ENCODE measurements around the gene FBXL17. TPM values are rescaled to one million over a fixed set of nuclear protein-coding genes. Genes with fewer than 3 reads are reported as not detected.

The FBXL17 gene
- total and polyA plus RNA-seq, 2 experiments from 2014 or later: 1.8 to 13.1 TPM

DNA sequence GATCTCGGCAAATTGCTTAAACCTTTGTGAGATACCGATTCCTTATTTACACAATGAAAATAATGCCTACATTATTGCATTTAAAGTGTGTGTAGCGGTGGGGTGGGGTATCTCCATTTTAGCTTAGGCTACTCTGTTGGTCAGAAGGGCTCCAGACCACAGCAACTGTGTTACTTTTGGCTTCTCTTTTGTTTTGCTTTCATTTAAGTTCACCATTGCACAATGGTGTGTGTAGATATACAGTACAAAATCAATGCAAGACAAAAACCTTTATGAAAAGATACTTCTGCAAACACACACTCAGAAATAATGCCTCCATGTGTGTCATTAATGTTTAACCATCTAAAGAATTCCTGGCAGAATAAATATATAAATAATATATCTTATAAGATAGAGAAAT, 279.4 kb downstream of the FBXL17 start:
- Histone ChIP-seq H3F3A (ENCODE audit: insufficient read depth) (no peaks in the 10 kb centered on the region), H3K27me3 (replicated peaks; ENCODE audit: insufficient read depth) (no peaks in the 10 kb centered on the region), H3K9me3 (ENCODE audit: low read depth) (no peaks in the 10 kb centered on the region), H3K9me2 (ENCODE audit: insufficient read depth) (no peaks in the 10 kb centered on the region), H4K20me1 (ENCODE audit: insufficient read depth) (no peaks in the 10 kb centered on the region), H3K27ac (no peak overlapping the region), H3K79me2 (ENCODE audit: insufficient read depth) (no peaks in the 10 kb centered on the region), H2AFZ (no peak overlapping the region), H3K36me3 (ENCODE audit: low read depth) (no peaks in the 10 kb centered on the region), H3K4me3 (no peak overlapping the region), H3K9ac (no peak overlapping the region), H3K4me2 (ENCODE audit: unreplicated experiment) (no peak overlapping the region), H3K4me1 (ENCODE audit: insufficient read depth) (no peaks in the 10 kb centered on the region)
- TF ChIP-seq EZH2phosphoT487 (IDR thresholded peaks at IDR 0.05; ENCODE audit: insufficient read depth, low read depth) (no peak), EZH2 (IDR thresholded peaks at IDR 0.05; ENCODE audit: insufficient read depth, poor library complexity, severe bottlenecking) (no peak)
- in situ Hi-C loops (cut with MboI): no loop called here
- 99 to 100% methylated on average over 3 of the region's 3 CpGs for WGBS, 2 experiments (ENCODE audit: low coverage in 1 of 2, low lambda C conversion rate in 2 of 2, missing lambda C conversion rate in 2 of 2)
- DNase-seq: no peak

DNA sequence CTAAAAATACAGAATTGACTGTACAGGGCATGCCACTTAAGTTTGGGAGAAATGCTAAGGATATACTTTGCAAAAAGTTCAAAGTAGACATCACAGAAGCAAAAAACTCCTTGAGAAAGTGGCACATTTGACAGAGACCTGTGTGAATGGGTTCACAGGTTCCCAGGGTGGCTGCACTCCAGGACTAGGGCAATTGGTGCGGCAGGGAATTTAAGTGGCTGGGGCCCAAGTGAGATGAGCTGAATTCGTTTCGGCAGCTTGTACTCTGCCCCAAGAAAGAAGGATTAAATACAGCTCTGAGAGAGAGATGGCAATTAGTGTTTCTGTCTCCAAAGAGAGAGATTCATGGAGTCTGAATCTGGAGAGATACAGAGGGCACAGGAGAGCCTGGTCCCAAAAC, 280.1 kb downstream of the FBXL17 start:
- Histone ChIP-seq H3K9ac (no peak overlapping the region), H3K9me3 (ENCODE audit: low read depth) (no peaks in the 10 kb centered on the region), H3K27me3 (replicated peaks; ENCODE audit: insufficient read depth) (no peaks in the 10 kb centered on the region), H2AFZ (no peak overlapping the region), H3K4me3 (no peak overlapping the region), H3K9me2 (ENCODE audit: insufficient read depth) (no peaks in the 10 kb centered on the region), H3K27ac (no peak overlapping the region), H3K4me2 (ENCODE audit: unreplicated experiment) (no peak overlapping the region), H3K4me1 (ENCODE audit: insufficient read depth) (no peaks in the 10 kb centered on the region), H3F3A (ENCODE audit: insufficient read depth) (no peaks in the 10 kb centered on the region), H4K20me1 (ENCODE audit: insufficient read depth) (no peaks in the 10 kb centered on the region), H3K79me2 (ENCODE audit: insufficient read depth) (no peaks in the 10 kb centered on the region), H3K36me3 (ENCODE audit: low read depth) (no peaks in the 10 kb centered on the region)
- in situ Hi-C loops (cut with MboI): no loop called here
- WGBS, 2 experiments (ENCODE audit: low coverage in 1 of 2, low lambda C conversion rate in 2 of 2, missing lambda C conversion rate in 2 of 2): 65 to 75% methylated on average over 3 of the region's 3 CpGs
- TF ChIP-seq EZH2phosphoT487 (IDR thresholded peaks at IDR 0.05; ENCODE audit: insufficient read depth, low read depth): no peak
- TF ChIP-seq EZH2 (IDR thresholded peaks at IDR 0.05; ENCODE audit: insufficient read depth, poor library complexity, severe bottlenecking): no peak
- DNase-seq: no peak

- H3K4me3 ChIP-seq: no peak overlapping the region
- no peaks in the 10 kb centered on the region for H3K79me2 ChIP-seq (ENCODE audit: insufficient read depth)
- H3K9ac ChIP-seq: no peak overlapping the region
- in situ Hi-C loops (cut with MboI): no loop called here
- no peaks in the 10 kb centered on the region for H3K36me3 ChIP-seq (ENCODE audit: low read depth)
- WGBS, 2 experiments (ENCODE audit: low coverage in 1 of 2, low lambda C conversion rate in 2 of 2, missing lambda C conversion rate in 2 of 2): 17 to 26% methylated on average over 1 of the region's 1 CpG
- TF ChIP-seq EZH2 (IDR thresholded peaks at IDR 0.05; ENCODE audit: insufficient read depth, poor library complexity, severe bottlenecking) (no peak), EZH2phosphoT487 (IDR thresholded peaks at IDR 0.05; ENCODE audit: insufficient read depth, low read depth) (no peak)
- H3K4me2 ChIP-seq (ENCODE audit: unreplicated experiment): no peak overlapping the region
- no peaks in the 10 kb centered on the region for H3K4me1 ChIP-seq (ENCODE audit: insufficient read depth)
- H4K20me1 ChIP-seq (ENCODE audit: insufficient read depth): no peaks in the 10 kb centered on the region
- DNase-seq: no peak
- H2AFZ ChIP-seq: no peak overlapping the region
- H3K27ac ChIP-seq: no peak overlapping the region
- no peaks in the 10 kb centered on the region for H3F3A ChIP-seq (ENCODE audit: insufficient read depth)
- no peaks in the 10 kb centered on the region for H3K27me3 ChIP-seq (replicated peaks; ENCODE audit: insufficient read depth)
- H3K9me3 ChIP-seq (ENCODE audit: low read depth): no peaks in the 10 kb centered on the region
- no peaks in the 10 kb centered on the region for H3K9me2 ChIP-seq (ENCODE audit: insufficient read depth)
Observed at GRCh38 chr5:108101130-108101529, 280.8 kb downstream of the FBXL17 start.

- Histone ChIP-seq H3K4me2 (ENCODE audit: unreplicated experiment) (no peak overlapping the region), H3F3A (ENCODE audit: insufficient read depth) (no peaks in the 10 kb centered on the region), H3K9me2 (ENCODE audit: insufficient read depth) (no peaks in the 10 kb centered on the region), H3K27me3 (replicated peaks; ENCODE audit: insufficient read depth) (no peaks in the 10 kb centered on the region), H3K27ac (no peak overlapping the region), H3K36me3 (ENCODE audit: low read depth) (no peaks in the 10 kb centered on the region), H3K79me2 (ENCODE audit: insufficient read depth) (no peaks in the 10 kb centered on the region), H3K9me3 (ENCODE audit: low read depth) (no peaks in the 10 kb centered on the region), H3K4me3 (no peak overlapping the region), H3K4me1 (ENCODE audit: insufficient read depth) (no peaks in the 10 kb centered on the region), H4K20me1 (ENCODE audit: insufficient read depth) (no peaks in the 10 kb centered on the region), H3K9ac (no peak overlapping the region), H2AFZ (no peak overlapping the region)
- in situ Hi-C loops (cut with MboI): no loop called here
- no peak for DNase-seq
- TF ChIP-seq EZH2 (IDR thresholded peaks at IDR 0.05; ENCODE audit: insufficient read depth, poor library complexity, severe bottlenecking) (no peak), EZH2phosphoT487 (IDR thresholded peaks at IDR 0.05; ENCODE audit: insufficient read depth, low read depth) (no peak)
- WGBS, 2 experiments (ENCODE audit: low coverage in 1 of 2, low lambda C conversion rate in 2 of 2, missing lambda C conversion rate in 2 of 2): 69 to 74% methylated on average over 1 of the region's 1 CpG
Observed at GRCh38 chr5:108094800-108095199, 287.1 kb downstream of the FBXL17 start.

GRCh38 chr5:108093186-108093585, 288.7 kb downstream of the FBXL17 start:
- DNase-seq: peak; percentile 50
- H4K20me1 ChIP-seq (ENCODE audit: insufficient read depth): no peaks in the 10 kb centered on the region
- H3K4me1 ChIP-seq (ENCODE audit: insufficient read depth): no peaks in the 10 kb centered on the region
- no peak overlapping the region for H3K4me3 ChIP-seq
- no peaks in the 10 kb centered on the region for H3K36me3 ChIP-seq (ENCODE audit: low read depth)
- in situ Hi-C loops (cut with MboI): no loop called here
- H2AFZ ChIP-seq: no peak overlapping the region
- no peak overlapping the region for H3K9ac ChIP-seq
- no peak for TF ChIP-seq EZH2 (IDR thresholded peaks at IDR 0.05; ENCODE audit: insufficient read depth, poor library complexity, severe bottlenecking)
- TF ChIP-seq EZH2phosphoT487 (IDR thresholded peaks at IDR 0.05; ENCODE audit: insufficient read depth, low read depth): no peak
- no peaks in the 10 kb centered on the region for H3K9me2 ChIP-seq (ENCODE audit: insufficient read depth)
- H3K27me3 ChIP-seq (replicated peaks; ENCODE audit: insufficient read depth): no peaks in the 10 kb centered on the region
- no peak overlapping the region for H3K4me2 ChIP-seq (ENCODE audit: unreplicated experiment)
- H3K27ac ChIP-seq: no peak overlapping the region
- no peaks in the 10 kb centered on the region for H3F3A ChIP-seq (ENCODE audit: insufficient read depth)
- WGBS, 2 experiments (ENCODE audit: low coverage in 1 of 2, low lambda C conversion rate in 2 of 2, missing lambda C conversion rate in 2 of 2): 16 to 26% methylated on average over 2 of the region's 2 CpGs
- no peaks in the 10 kb centered on the region for H3K9me3 ChIP-seq (ENCODE audit: low read depth)
- no peaks in the 10 kb centered on the region for H3K79me2 ChIP-seq (ENCODE audit: insufficient read depth)

Measured in GM23248 (cell line).